ENCODE results near the gene CRELD2.

The CRELD2 gene

DNA sequence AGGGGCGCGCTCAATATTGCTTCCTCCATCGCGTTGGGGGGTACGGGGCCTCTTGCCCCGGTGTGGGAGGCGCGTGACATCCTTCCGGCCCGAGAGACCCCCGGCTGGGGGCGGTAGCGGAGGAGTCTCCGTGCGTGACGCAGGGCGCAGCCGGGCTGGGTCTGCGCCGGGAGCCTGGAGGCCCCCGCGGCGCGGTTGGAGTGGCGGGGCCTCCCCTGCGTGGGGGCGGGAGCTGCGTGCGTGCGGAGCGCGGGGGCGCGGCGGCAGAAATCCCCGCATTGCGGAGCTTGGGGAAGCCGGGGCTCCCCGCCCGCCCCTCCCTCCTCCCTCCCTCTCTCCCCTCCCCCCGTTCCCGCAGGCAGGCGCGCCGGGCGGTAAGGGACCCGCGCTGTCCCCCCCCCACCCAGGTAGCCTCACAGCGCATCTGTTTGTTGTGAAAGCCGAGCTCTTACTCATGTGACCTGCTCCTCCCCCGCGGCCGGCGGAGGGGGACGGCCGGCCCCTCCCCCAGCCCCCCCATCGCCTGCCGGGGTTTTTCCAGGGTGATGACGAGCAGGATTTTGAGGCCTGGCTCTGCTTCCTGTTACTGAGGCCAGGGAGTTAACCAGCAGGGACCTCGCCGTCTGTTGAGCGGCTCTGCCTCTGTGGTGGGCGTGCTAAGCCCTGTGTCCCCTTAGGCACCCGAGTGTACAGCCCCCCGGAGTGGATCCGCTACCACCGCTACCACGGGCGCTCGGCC lies 43.7 kb downstream of the CRELD2 start:
- H3K36me3 ChIP-seq (ENCODE audit: control insufficient read depth, insufficient read depth, low read length): peaks cover 17% of the 10 kb centered on the region
- peak; percentile 83 to 91 (median 88) for DNase-seq
- H3K4me1 ChIP-seq (ENCODE audit: control insufficient read depth, insufficient read depth, low read length, poor library complexity, severe bottlenecking): peaks cover 31% of the 10 kb centered on the region
- H3K27me3 ChIP-seq (replicated peaks; ENCODE audit: control insufficient read depth, insufficient read depth, low read length, poor library complexity, severe bottlenecking): no peaks in the 10 kb centered on the region
- H3K9me3 ChIP-seq (ENCODE audit: control insufficient read depth, low read length): no peaks in the 10 kb centered on the region
- H3K4me3 ChIP-seq (ENCODE audit: insufficient read depth, low read depth, low read length, poor library complexity, severe bottlenecking): peak overlapping the region; percentile 89
- peak overlapping the region; percentile 97 for H3K27ac ChIP-seq (ENCODE audit: insufficient read depth, low read length, poor library complexity, severe bottlenecking)

DNA sequence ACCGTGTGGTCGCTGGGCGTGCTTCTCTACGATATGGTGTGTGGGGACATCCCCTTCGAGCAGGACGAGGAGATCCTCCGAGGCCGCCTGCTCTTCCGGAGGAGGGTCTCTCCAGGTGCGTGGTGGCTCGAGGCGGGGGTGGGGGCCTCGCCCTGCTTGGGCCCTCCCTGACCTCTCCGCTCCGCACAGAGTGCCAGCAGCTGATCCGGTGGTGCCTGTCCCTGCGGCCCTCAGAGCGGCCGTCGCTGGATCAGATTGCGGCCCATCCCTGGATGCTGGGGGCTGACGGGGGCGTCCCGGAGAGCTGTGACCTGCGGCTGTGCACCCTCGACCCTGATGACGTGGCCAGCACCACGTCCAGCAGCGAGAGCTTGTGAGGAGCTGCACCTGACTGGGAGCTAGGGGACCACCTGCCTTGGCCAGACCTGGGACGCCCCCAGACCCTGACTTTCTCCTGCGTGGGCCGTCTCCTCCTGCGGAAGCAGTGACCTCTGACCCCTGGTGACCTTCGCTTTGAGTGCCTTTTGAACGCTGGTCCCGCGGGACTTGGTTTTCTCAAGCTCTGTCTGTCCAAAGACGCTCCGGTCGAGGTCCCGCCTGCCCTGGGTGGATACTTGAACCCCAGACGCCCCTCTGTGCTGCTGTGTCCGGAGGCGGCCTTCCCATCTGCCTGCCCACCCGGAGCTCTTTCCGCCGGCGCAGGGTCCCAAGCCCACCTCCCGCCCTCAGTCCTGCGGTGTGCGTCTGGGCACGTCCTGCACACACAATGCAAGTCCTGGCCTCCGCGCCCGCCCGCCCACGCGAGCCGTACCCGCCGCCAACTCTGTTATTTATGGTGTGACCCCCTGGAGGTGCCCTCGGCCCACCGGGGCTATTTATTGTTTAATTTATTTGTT lies 44.6 kb downstream of the CRELD2 start:
- Histone ChIP-seq H3K36me3 (ENCODE audit: control insufficient read depth, insufficient read depth, low read length) (peaks cover 17% of the 10 kb centered on the region), H3K9me3 (ENCODE audit: control insufficient read depth, low read length) (no peaks in the 10 kb centered on the region), H3K27me3 (replicated peaks; ENCODE audit: control insufficient read depth, insufficient read depth, low read length, poor library complexity, severe bottlenecking) (no peaks in the 10 kb centered on the region), H3K4me3 (ENCODE audit: insufficient read depth, low read depth, low read length, poor library complexity, severe bottlenecking) (peak overlapping the region; percentile 56), H3K4me1 (ENCODE audit: control insufficient read depth, insufficient read depth, low read length, poor library complexity, severe bottlenecking) (peaks cover 31% of the 10 kb centered on the region), H3K27ac (ENCODE audit: insufficient read depth, low read length, poor library complexity, severe bottlenecking) (peak overlapping the region; percentile 97)
- no peak for DNase-seq

DNA sequence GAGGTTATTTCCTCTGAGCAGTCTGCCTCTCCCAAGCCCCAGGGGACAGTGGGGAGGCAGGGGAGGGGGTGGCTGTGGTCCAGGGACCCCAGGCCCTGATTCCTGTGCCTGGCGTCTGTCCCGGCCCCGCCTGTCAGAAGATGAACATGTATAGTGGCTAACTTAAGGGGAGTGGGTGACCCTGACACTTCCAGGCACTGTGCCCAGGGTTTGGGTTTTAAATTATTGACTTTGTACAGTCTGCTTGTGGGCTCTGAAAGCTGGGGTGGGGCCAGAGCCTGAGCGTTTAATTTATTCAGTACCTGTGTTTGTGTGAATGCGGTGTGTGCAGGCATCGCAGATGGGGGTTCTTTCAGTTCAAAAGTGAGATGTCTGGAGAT lies 45.2 kb downstream of the CRELD2 start:
- no peak for DNase-seq
- Histone ChIP-seq H3K27ac (ENCODE audit: insufficient read depth, low read length, poor library complexity, severe bottlenecking) (peak overlapping the region; percentile 97), H3K4me1 (ENCODE audit: control insufficient read depth, insufficient read depth, low read length, poor library complexity, severe bottlenecking) (peaks cover 31% of the 10 kb centered on the region), H3K9me3 (ENCODE audit: control insufficient read depth, low read length) (no peaks in the 10 kb centered on the region), H3K27me3 (replicated peaks; ENCODE audit: control insufficient read depth, insufficient read depth, low read length, poor library complexity, severe bottlenecking) (no peaks in the 10 kb centered on the region), H3K36me3 (ENCODE audit: control insufficient read depth, insufficient read depth, low read length) (peaks cover 17% of the 10 kb centered on the region), H3K4me3 (ENCODE audit: insufficient read depth, low read depth, low read length, poor library complexity, severe bottlenecking) (no peak overlapping the region)

DNA sequence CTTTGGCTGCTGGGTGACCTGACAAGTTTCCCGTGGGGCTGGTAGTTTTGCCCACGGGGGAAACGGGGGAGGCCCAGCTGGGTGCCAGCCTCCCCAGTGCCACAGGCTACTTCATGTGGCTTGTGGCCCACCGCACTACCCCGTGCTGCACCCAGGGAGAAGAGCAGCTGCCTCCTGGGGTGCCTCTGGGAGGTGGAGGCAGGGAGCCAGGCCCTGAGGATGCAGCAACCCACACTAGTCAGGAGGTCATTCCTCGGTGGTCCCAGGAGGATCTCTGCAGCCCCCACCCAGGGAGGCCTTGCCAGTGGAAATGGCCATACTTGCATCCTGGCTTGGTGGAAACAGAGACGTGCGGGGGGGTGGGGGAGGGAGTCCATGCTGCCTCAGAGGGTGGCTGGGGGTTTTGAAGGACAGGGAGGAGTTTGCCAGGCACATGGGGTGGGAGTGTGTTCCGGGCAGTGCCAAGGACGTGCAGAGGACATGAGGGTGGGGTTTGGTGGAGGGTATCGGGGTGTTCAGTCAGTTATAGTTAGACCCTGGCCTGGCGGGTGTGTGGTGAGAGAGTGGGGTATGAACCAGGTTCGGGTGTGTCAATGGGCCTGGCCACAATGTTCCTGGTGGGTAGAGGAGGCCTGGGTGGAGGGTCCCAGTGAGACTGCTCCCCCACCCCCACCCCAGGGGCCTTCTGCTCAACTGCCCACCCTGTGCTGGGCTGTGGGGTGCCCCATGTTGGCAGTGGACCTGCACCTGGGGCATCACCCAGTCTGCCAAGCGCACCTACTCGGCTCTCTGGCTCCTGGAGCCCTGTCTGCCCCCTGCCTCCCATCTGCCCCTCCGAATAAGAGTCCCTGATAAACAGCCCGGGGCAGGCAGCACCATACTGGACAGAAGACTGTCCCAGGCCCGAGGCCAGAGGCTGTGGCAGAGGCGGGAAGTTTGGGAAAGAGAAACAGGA lies 46.0 kb downstream of the CRELD2 start:
- Histone ChIP-seq H3K27me3 (replicated peaks; ENCODE audit: control insufficient read depth, insufficient read depth, low read length, poor library complexity, severe bottlenecking) (no peaks in the 10 kb centered on the region), H3K27ac (ENCODE audit: insufficient read depth, low read length, poor library complexity, severe bottlenecking) (peak overlapping the region; percentile 97), H3K4me3 (ENCODE audit: insufficient read depth, low read depth, low read length, poor library complexity, severe bottlenecking) (no peak overlapping the region), H3K9me3 (ENCODE audit: control insufficient read depth, low read length) (no peaks in the 10 kb centered on the region), H3K4me1 (ENCODE audit: control insufficient read depth, insufficient read depth, low read length, poor library complexity, severe bottlenecking) (peaks cover 31% of the 10 kb centered on the region), H3K36me3 (ENCODE audit: control insufficient read depth, insufficient read depth, low read length) (peaks cover 17% of the 10 kb centered on the region)
- peak in 1 of 3 donors; percentile 30 for DNase-seq

DNA sequence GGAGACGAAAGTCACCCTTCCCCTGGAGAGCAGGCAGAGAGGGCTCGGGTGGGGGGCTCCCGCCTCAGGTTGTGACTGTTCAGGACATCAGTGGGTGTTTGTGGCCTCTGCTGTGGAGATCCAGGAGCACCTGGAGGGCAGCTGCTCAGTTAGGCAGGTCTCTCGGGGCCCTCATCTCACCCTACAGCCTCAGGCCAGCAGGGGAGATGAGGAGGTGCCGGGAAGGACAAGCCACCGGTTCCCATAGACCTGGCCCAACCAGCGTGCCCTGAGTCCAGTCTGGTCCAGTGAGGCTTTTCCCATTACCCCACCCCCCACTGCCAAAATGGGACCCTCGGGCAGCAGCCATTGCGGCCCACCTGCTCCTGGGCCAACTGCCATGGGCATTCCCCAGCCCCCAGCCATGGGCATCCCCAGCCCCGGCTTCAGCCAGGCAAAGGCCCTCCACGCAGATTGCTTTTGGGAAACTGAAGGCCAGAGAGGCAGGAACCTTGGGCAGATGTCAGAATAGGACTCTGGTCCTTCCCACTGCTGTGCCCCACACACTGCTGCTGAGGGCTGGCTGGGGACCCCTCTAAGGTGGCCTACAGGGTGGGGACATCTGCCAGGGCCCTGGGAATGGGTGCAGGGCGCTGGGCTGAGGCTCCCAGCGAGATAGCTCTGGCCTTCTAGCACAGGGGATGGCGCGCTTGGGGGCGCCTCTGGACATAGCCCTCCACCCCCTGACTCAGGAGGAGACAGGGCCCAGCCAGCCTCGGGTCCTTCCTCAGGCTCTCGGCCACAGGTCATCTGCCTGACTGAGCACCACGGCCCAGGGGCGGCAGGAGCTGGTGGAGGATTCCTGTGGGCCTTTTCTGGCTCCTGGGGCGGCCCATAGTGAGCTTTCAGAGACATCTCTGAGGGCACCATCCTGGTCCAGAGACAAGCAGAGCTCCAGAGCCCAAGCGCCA lies 46.9 kb downstream of the CRELD2 start:
- H3K4me3 ChIP-seq (ENCODE audit: insufficient read depth, low read depth, low read length, poor library complexity, severe bottlenecking): no peak overlapping the region
- DNase-seq: no peak
- peaks cover 28% of the 10 kb centered on the region for H3K4me1 ChIP-seq (ENCODE audit: control insufficient read depth, insufficient read depth, low read length, poor library complexity, severe bottlenecking)

DNA sequence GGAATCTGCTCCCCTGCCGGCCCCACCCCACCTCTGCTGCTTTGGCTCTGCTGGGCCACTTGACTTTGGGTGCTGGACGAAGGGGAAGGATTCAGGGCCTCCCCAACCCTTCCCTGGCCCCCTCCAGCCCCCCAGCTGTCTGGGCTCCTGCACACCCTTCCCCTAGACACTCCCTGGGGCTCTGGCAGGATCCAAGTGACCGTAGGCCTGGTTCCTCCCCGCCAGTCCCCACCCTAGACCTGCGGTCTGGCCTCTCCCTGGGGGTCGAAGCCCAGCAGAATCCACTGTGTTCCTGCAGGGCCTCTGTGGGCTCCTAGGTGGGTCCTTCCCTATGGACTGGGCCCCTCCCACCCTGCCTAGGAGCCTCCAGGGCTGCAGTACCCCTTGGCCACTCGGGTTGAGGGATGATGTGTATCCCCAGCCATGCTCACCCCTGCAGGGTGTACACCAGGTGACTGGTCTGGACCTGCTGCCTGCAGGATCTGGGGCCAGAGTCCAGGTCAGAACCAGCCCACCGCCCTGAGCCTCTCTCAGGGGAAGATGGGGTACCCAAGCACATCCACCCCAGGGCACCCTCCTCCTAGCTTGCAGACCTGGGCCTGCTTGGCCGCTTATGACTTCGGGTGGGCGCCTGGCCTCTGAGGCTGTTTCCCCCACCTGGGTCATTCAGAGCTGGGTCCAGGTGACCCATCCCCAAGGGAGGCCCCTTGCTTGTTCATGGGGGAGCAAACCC lies 47.8 kb downstream of the CRELD2 start:
- peaks cover 35% of the 10 kb centered on the region for H3K4me1 ChIP-seq (ENCODE audit: control insufficient read depth, insufficient read depth, low read length, poor library complexity, severe bottlenecking)
- H3K4me3 ChIP-seq (ENCODE audit: insufficient read depth, low read depth, low read length, poor library complexity, severe bottlenecking): no peak overlapping the region
- DNase-seq: no peak
- H3K36me3 ChIP-seq (ENCODE audit: control insufficient read depth, insufficient read depth, low read length): peaks cover 17% of the 10 kb centered on the region
- no peaks in the 10 kb centered on the region for H3K27me3 ChIP-seq (replicated peaks; ENCODE audit: control insufficient read depth, insufficient read depth, low read length, poor library complexity, severe bottlenecking)
- H3K27ac ChIP-seq (ENCODE audit: insufficient read depth, low read length, poor library complexity, severe bottlenecking): peak overlapping the region; percentile 41
- no peaks in the 10 kb centered on the region for H3K9me3 ChIP-seq (ENCODE audit: control insufficient read depth, low read length)

More for the DNA sequence above, 46.9 kb downstream of the CRELD2 start:
- H3K36me3 ChIP-seq (ENCODE audit: control insufficient read depth, insufficient read depth, low read length): peaks cover 17% of the 10 kb centered on the region
- H3K27ac ChIP-seq (ENCODE audit: insufficient read depth, low read length, poor library complexity, severe bottlenecking): peak overlapping the region; percentile 97
- no peaks in the 10 kb centered on the region for H3K27me3 ChIP-seq (replicated peaks; ENCODE audit: control insufficient read depth, insufficient read depth, low read length, poor library complexity, severe bottlenecking)
- H3K9me3 ChIP-seq (ENCODE audit: control insufficient read depth, low read length): no peaks in the 10 kb centered on the region

DNA sequence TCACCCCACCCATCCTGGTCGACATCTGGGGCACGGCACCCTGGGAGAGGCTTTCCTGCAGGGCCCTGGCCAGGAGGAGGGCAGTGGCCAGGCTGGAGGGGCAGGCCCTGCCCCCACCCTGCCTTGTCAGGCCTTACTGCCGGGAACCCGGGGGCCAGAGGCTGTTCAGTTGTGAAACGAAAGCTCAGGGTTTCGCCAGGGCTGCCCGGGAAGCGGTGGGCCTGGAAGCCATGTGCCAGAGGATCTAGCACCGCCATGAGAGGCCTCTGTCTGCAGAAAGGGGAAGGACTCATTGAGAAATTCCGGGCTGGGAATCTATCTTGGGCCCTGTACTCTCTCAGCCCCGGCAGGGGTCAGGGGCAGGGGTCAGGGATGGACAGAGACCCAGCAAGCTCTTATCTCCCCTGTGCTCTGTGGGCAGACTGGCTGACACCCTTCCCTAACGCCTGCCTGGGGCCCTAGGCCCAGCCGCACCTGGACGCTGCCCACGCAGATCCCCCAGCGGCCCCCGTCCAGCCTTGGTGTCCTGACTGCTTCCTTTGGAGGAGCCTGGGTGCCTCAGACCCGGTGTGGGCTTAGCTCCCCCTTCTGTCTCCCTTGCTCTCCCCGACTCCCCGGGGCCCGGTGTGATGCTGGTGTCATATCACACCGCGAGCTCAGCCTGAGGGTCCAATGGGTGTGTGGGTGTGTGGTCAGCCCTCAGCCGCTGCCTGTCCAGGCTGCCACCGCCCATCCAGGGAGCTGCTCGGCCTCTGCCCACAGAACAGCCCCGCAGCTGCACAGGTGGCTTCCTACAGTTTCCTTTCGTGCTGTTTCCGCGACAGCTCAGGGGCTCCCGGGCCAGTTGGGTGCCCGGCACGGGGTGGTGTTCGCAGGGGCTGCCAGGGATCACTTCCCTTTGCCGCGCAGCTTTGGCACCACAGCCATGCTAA lies 48.6 kb downstream of the CRELD2 start:
- Histone ChIP-seq H3K4me3 (ENCODE audit: insufficient read depth, low read depth, low read length, poor library complexity, severe bottlenecking) (no peak overlapping the region), H3K27me3 (replicated peaks; ENCODE audit: control insufficient read depth, insufficient read depth, low read length, poor library complexity, severe bottlenecking) (no peaks in the 10 kb centered on the region), H3K36me3 (ENCODE audit: control insufficient read depth, insufficient read depth, low read length) (peaks cover 12% of the 10 kb centered on the region), H3K27ac (ENCODE audit: insufficient read depth, low read length, poor library complexity, severe bottlenecking) (peak overlapping the region; percentile 41), H3K4me1 (ENCODE audit: control insufficient read depth, insufficient read depth, low read length, poor library complexity, severe bottlenecking) (peaks cover 42% of the 10 kb centered on the region), H3K9me3 (ENCODE audit: control insufficient read depth, low read length) (no peaks in the 10 kb centered on the region)
- no peak for DNase-seq

DNA sequence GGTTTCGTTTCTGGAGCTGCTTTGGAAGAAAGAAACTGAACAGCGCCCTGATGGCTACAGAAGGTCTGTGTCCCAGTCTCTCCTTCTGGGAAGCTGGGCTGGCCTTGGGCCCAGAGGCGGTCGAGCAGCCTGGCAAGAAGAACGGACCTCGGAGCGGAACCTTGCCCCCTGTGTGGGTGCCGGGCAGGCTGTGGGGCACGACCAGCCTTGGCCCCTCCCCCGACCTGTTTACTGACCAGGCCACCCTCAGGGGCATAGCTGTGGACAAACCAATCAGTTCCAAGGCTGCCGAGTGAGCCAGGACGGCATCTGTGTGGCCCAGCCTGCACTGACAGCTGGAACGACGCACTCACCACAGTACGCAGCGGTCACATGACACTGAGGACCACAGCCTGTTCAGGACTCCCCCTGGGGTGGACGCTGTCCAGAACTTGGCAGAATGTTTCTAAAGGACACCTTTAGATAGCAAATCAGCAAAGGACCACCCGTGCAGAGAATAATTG lies 49.3 kb downstream of the CRELD2 start:
- H3K4me1 ChIP-seq (ENCODE audit: control insufficient read depth, insufficient read depth, low read length, poor library complexity, severe bottlenecking): peaks cover 39% of the 10 kb centered on the region
- peaks cover 9% of the 10 kb centered on the region for H3K36me3 ChIP-seq (ENCODE audit: control insufficient read depth, insufficient read depth, low read length)
- no peaks in the 10 kb centered on the region for H3K27me3 ChIP-seq (replicated peaks; ENCODE audit: control insufficient read depth, insufficient read depth, low read length, poor library complexity, severe bottlenecking)
- no peak overlapping the region for H3K4me3 ChIP-seq (ENCODE audit: insufficient read depth, low read depth, low read length, poor library complexity, severe bottlenecking)
- H3K9me3 ChIP-seq (ENCODE audit: control insufficient read depth, low read length): no peaks in the 10 kb centered on the region
- no peak for DNase-seq
- H3K27ac ChIP-seq (ENCODE audit: insufficient read depth, low read length, poor library complexity, severe bottlenecking): peak overlapping the region; percentile 41
